ENCODE results near the gene STXBP5. TPM values are rescaled to one million over a fixed set of nuclear protein-coding genes. Genes with fewer than 3 reads are reported as not detected.

Gene STXBP5
- total RNA-seq, 1 donor from 2014 or later = 17.1 TPM

DNA sequence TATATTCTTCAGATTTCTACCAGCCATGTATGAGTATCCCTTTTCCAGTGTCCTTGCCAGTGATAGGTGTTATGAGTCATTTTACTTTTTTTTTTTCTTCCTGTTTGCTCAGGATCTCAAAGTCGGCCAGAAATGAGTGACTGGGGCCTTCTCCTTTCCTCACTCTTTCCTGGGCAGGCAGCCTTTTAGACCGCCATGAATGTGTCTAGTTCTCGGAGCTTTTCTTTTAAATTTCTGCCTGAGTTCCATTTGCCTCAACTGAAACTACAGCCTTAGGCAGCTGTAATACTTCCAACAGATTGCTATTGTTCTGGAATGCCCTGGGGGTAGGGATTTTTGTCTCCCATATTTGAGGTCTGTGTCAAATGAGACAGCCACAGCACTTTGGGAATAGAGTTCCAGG is 83.7 kb downstream of the STXBP5 start:
- DNase-seq (ENCODE audit: low spot score) = no peak

DNA sequence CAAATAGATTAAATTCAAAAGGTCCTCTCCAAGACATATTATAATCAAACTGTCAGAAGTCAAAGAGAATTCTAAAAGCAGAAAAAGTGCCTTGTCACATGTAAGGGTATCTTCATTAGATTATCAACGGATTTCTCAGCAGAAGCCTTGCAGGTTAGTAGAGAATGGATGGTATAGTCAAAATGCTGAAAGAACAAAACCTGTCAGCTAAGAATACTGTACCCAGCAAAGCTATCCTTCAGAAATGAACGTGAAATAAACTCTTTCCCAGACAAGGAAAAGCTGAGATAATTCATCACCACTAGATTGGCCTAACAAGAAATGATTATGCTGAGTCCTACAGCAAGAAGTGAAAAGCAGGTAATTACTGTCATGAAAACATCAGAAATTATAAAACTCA is 92.9 kb downstream of the STXBP5 start:
- DNase-seq (ENCODE audit: low spot score) = no peak

DNA sequence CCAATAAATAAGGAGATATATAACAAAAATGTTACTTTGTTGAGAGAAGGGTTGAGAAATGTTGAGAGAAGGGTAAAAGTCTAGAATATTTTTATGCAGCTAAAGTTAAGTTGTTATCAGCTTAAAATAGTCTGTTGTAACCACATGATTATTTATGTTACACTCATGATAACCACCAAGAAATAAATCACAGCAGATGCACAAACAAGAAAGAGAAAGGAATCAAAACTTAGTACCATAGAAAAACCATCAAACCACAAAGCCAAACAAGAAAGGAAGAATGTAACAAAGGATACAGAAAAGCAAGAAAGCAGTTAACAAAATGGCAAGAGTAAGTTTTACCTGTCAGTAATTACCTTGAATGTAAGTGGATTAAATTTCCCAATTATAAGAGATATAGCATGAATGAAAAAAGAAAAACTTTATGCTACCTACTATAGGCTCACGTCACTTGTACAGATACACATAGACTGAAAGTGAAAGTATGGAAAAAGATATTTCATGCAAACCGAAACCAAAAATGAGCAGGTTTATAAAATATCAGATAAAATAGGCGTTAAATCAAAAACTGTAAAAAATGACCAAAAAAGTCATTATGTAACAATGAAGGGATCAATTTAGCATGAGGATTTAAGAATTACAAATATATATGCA is 93.6 kb downstream of the STXBP5 start:
- no peak for DNase-seq (ENCODE audit: low spot score)

DNA sequence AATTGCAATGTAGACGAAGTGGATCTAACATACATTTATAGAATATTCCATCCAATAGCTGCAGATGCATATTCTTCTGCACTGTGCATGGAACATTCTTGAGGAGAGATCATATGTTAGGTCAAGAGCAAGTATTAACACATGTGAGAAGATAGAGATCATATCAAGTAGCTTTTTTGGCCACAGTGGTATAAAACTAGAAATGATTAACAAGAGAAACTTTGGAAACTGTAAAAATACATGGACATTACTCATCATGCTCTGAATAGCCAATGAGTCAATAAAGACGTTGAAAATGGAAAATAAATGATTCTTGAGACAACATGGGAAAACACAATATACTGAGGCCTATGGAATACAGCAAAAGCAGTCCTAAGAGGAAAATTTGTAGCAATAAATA is 94.2 kb downstream of the STXBP5 start:
- no peak for DNase-seq (ENCODE audit: low spot score)

DNA sequence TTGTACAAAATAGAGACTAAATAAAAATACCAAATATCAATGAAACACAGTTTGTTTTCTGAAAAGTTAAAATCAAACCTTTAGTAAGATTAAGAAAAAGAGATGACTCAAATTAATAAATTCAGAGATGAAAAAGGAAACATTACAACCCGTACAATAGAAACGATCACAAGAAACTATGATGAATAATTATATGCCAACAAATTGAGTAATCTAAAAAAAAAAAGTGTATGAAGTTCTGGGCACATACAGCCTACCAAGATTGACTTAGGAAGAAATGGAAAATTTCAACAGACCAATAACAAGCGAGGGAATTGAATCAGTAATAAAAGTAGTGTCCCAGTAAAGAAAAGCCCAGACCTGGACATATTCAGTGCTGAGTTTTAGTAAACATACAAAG is 94.8 kb downstream of the STXBP5 start:
- no peak for DNase-seq (ENCODE audit: low spot score)

DNA sequence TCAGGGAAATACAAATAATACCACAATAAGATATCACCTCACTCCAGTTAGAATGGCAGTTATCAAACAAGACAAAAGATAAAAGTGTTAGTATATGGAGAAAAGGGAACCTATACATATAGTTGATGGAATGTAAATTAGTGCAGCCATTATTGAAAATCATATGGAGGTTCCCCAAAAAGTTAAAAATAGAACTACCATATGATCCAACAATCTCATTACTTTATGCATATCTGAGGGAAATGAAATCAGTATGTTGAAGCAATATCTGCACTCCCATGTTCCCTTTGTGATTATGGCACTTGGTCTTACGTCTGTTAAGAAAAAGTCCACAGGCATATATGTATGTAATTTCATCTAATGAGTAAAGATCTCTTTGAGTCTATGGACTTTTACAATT is 96.9 kb downstream of the STXBP5 start:
- DNase-seq (ENCODE audit: low spot score) = no peak

DNA sequence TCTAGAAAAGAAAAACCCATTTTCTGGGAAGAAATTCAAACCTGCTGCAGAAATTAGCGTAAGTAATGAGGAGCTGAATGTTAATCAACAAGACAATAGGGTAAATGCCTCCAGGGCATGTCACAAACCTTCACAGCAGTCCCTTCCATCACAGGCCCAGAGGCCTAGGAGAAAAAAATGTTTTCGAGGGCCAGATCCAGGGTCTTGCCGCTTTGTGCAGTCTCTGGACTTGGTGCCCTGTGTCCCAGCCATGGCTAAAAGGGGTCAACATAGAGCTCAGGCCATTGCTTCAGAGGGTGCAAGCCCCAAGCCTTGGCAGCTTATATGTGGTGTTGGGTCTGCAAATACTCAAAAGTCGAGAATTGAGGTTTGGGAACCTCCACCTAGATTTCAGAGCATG is 99.8 kb downstream of the STXBP5 start:
- no peak for DNase-seq (ENCODE audit: low spot score)

DNA sequence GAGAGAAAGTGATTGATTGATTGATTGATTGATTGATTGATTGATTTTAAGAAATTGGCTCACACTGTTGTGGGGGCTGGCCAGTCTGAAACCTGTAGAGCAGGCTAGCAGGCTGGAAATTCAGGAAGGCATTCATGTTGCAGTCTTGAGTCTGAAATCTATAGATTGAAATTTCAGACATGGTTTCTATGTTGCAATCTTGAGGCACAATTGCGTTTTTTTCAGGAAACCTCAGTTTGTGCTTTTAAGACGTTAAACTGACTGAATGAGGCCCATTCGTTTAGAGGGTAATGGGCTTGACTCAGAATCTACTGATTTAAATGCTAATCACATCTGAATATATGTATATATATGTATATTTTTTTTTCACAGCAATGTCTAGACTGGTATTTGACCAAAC is 106.3 kb downstream of the STXBP5 start:
- DNase-seq (ENCODE audit: low spot score) = no peak

DNA sequence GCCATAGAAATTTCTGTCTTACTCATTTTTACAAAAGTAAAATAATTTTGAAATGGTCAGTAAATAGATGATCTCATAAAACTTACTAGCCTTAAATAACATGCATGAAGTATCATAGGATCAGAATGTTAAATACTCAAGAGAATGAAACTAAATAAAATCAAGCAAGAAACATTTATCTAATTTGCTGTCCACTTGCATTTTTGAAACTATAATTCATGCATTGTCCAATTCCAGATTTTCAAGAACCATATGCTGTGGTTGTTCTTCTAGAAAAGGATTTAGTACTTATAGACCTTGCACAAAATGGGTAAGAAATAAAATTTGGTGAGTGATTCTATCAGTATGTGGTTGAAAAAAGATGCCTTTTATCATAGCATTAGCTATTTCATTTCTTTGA is 107.0 kb downstream of the STXBP5 start:
- no peak for DNase-seq (ENCODE audit: low spot score)

DNA sequence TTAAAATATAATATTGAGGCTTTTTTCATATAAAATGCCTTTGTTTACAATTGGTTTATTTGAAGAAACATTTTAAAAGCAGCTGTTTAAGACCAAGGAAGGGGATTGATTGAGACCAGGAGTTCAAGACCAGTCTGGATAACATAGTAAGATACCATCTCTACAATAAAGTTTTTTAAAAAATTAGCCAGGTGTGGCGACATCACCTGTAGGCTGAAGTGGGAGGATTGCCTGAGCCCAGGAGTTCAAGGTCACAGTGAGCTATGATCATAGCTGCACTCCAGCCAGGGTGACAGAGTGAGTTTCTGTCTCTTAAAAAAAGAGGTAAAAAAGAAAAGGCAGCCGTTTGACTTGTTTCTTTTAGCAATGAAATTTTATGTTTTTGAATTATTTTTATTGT is 117.0 kb downstream of the STXBP5 start:
- DNase-seq (ENCODE audit: low spot score) = no peak

DNA sequence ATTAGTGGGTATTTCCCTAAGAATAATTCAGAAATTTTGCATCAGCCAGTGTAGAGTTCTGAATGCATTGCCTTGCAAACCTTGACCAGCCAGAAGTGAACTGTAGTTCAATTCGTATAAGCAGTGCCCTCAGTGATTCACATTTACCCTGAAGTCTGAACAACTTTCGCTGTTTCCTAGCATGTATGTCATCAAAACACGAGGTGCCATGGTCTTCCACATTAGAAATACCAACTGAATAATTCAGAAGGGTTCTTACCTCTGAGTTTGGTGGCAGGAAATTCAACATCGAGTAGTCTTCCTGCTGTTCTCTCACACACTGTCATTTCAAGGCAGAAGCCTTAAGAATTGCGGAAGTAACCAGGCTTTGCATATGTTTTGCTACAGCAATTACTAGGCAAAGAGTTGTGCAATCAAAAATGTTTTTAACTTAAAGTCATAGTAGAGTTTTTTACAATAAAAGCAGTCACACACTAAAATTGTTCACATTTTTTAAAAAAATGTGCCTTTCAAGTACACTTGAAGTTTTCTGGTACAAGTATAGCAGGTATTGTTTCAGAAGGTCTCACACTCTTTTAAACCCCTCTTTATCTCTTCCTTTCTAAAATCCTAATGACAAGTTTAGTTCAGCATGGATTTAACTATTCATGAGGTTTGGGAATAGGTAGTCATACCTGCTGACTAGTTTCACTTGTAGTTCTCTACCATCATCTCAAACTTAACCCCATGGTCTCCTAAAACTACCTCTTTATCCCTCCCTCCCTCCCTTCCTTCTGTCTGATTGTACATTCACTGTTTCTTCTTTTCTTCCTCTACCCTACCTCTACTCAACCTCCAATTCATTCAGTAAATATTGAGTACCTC is 118.3 kb downstream of the STXBP5 start:
- DNase-seq (ENCODE audit: low spot score) = no peak

DNA sequence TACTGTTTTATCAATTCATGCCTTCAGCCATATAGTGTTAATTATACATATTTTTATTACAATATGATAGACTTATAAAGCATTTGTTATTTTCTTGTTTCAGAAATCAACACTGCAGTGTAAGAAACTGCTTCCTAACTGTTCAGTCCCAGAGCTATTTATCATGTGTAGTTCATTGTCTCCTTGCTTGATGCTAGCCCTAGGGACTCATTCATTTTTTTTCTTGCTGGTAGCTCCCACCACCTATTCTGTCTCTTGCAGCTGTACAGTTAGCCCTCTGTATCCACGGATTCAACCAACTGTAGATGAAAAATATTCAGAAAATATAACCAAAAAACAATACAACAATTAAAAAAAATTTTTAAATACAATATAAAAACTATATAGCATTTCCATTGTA is 121.3 kb downstream of the STXBP5 start:
- no peak for DNase-seq (ENCODE audit: low spot score)

DNA sequence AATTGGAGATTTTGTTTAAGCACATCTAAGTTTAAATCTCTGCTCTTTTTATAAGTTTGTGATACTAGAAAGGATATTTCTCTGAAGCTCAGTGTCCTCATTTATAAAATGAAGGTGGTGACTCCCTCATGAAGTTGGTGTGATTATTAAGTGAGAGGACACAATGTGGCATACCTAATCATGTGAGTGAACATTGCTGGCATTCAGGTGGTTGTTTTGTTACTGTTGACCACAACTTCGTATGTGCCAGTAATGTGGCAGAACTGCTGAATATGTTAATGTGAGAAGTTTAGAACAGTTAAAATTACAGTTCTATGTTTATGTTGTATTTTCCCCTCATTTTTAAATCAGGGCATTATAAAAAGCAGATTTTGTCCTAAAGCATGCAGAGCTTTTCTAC is 127.2 kb downstream of the STXBP5 start:
- DNase-seq (ENCODE audit: low spot score) = no peak

DNA sequence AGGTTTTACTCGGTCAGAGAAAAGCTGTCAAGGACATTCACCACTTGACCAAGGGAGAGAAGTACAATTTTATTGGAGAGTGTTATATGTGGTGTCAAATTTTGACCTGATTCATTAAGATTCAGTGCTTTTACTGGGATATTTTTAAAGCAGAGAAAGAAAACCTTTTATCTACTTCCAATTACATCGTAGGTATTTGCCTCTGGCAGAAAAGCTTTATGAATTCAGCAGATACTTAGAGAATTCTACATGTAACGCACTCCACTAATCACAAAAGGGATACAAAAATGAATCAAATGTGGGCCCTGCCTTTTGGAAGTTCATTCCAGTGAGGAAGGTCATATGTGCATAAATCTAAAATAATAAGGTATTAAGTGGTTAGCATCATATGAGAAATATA is 133.7 kb downstream of the STXBP5 start:
- no peak for DNase-seq (ENCODE audit: low spot score)

DNA sequence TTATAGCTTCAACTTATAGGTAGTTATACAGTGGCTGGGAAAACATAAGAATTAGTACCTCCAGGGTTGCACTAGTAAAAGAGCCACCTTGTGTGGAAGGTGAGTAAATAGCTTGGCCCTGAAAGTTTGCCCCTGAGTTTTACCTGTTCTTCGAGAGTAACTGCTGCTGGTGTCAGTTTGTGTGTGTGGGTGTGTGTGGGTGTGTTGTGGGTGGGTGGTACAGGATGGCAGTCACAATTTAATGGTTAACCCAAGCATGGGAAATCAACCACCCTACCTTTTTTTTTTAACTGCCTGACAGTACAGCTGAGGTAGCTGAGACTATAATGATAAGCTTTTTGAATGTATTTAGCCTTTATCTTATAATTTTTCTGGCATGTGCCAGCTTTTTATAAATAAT is 137.3 kb downstream of the STXBP5 start:
- no peak for DNase-seq (ENCODE audit: low spot score)

DNA sequence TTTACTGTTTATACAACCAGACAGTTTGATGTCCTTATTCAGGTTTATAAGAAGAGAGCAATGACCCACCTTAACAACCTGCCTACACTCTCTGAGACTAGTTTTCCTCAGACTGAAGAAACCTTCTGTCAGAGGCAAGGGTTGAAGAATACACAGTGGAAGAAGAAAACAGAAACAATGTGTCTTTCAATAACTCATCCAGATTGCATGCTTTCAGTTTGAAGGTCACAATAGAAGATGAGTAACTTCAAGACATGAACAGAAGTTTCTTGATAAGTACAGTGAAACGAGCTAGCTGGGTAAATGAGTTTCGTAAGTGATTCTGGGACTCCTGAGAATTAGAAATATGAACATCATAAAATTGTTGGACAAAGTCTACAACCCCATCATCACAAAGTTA is 141.7 kb downstream of the STXBP5 start:
- no peak for DNase-seq (ENCODE audit: low spot score)

DNA sequence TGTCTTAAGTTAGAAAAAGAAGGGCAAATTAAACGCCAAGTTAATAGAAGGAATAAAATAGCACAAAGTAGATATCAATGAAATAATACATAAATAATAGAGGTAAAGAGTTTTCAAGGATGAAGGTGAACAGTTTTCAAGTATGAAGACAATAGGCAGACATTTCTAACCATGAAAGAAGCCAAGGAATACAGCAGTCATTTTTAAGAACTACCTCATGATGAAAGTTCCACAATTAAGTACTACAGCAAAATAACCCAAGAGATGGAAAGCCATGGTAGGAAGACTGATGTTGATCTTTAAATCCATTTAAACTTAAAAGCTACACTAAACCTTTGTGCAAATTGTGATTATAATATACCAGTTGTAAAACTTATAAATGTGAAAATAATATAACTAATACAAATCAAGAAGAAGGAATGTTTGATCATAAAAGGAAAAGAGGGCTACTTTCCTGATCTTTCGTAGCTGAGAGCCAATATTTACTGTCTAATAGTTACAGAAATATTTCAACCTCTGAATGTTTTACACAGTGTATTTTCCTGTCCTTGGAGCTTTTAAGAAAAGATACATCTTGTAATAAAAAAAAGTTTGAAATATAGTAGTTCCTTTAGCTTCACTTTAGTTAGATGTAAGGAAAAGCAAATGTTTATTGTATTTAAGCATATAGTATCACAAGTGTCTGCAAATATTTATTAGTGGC is 143.1 kb downstream of the STXBP5 start:
- DNase-seq (ENCODE audit: low spot score) = no peak

DNA sequence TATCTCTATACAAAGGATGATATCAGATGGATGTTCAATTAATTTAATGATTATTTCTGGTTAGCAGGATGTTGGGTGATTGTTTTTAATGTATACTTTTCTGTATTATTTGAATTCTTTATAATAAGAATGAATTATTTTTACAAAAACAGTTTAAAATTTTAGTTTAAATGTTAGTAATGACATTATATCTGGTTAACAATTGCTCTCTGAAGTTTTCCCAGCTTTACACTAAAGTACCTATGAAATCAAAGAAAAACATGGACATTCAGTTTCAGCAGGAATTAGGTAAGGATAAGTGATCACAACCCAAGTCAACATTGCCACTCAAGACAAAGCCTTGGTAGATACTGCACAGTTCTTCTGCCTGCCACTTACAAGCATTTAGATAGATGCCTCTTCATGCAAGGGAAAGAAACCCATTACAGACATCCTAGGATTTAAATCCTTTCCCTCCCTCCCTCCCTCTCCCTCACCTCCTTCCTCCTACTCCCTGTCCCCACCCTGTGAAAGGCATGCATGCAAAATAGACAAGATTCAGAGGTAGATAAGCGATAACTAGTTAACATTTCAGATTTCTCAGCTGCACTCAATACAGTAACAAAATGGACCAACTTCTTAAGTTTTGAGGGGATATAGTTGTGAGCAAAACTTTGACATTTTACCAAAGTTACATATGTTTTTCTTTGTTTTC is 143.8 kb downstream of the STXBP5 start:
- DNase-seq (ENCODE audit: low spot score) = no peak

DNA sequence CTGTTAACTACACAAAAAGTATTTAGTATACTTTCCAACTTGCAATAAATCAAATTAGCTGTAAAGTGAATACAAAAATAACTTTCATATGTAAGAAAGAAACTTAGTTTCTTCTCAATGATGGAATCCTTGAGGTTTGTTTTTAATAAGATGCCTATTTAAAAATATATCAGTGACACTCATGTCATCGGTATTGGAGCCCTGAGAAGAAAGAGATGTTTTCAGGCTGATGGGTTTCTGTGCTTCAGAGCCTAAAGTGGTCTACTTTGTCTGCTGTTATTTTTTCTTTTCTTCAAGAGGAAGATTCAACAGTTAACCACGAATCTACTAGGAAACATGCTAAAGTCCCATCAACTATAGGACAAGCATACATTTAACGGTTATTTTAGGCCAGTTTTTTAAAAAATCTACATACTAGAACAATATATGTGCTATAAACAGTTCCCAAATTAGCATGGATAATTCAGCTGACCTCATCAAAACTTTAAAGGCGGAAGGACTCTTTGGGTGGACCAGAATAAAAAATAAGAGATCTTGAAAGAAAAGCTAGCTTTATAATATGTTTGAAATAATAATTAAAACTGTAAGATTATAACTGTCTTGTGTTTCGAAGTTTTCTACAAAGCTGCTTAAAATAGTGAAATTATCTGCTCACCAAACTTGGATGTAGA is 157.2 kb downstream of the STXBP5 start:
- no peak for DNase-seq (ENCODE audit: low spot score)

DNA sequence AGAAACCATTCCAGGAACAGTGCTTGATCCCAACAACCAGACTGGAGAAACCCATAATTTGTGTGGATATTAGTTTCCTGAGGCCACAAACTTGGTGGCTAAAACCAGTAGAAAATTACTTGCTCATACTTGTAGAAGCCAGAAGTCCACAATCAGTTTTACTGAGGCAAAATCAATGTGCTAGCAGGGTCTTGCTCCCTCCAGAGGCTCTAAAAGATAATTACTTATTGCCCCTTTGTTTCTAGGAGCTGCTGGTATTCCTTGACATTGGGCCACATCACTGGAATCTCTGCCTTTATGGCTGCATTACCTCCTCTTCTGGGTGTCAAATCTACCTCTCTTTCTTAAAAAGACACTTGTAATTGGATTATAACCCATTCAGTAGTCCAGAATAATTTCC is 162.1 kb downstream of the STXBP5 start:
- DNase-seq (ENCODE audit: low spot score) = no peak

DNA sequence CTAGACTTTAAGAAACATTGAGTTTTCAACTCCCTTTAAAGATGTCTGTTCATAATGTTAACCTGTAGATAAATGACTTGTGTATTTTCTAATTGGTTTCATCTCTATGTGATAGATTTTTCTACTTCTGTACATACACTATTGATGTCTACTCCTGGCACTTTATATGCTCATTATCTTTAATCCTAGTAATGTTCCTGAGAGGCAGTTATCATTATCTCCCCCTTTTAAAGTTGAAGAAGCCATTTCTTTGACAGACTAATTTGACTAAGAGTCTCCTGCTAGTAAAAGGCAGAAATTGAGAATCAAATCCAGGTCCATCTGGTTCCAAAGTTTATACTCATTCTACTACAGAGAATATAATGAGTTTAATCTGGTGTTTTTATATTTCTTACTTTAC is 167.1 kb downstream of the STXBP5 start:
- DNase-seq (ENCODE audit: low spot score) = no peak
